GM20000 (cell line): Measurements from ENCODE around the gene PALLD.

Source experiments
- DNase-seq: peaks from one replicate; pipeline ENCODE4 v3.0.0; 2012; ENCODE audit warnings: low spot score
- TF ChIP-seq, protein P1 (sequence below): IDR thresholded peaks from 2 replicates; pipeline ENCODE4 v1.5.1; 2012; ENCODE audit warnings: mild to moderate bottlenecking, control low read depth; ENCODE audit errors: extremely low read depth, missing control alignments

PALLD gene

DNA sequence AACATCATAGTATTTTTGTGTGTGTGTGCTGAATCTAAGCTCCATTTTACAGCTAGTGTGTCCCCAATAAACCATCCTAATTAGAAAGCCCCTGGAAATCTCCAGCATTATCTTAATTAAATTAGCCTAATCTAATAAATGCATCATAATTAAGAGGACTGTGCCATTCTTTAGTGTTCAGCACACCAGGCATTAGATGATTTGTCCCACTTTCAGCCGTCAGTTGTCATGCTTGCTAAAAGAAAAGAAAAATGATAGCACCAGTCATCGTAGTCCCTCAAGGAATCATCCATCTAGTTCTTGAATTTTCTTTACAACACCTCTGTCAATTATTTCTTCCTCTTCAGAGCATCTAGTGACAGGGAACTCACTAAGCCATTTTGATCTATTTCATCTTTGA is 155.9 kb downstream of the PALLD start:
- TF ChIP-seq, protein P1, sequence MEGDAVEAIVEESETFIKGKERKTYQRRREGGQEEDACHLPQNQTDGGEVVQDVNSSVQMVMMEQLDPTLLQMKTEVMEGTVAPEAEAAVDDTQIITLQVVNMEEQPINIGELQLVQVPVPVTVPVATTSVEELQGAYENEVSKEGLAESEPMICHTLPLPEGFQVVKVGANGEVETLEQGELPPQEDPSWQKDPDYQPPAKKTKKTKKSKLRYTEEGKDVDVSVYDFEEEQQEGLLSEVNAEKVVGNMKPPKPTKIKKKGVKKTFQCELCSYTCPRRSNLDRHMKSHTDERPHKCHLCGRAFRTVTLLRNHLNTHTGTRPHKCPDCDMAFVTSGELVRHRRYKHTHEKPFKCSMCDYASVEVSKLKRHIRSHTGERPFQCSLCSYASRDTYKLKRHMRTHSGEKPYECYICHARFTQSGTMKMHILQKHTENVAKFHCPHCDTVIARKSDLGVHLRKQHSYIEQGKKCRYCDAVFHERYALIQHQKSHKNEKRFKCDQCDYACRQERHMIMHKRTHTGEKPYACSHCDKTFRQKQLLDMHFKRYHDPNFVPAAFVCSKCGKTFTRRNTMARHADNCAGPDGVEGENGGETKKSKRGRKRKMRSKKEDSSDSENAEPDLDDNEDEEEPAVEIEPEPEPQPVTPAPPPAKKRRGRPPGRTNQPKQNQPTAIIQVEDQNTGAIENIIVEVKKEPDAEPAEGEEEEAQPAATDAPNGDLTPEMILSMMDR = no peak
- DNase-seq = no peak

DNA sequence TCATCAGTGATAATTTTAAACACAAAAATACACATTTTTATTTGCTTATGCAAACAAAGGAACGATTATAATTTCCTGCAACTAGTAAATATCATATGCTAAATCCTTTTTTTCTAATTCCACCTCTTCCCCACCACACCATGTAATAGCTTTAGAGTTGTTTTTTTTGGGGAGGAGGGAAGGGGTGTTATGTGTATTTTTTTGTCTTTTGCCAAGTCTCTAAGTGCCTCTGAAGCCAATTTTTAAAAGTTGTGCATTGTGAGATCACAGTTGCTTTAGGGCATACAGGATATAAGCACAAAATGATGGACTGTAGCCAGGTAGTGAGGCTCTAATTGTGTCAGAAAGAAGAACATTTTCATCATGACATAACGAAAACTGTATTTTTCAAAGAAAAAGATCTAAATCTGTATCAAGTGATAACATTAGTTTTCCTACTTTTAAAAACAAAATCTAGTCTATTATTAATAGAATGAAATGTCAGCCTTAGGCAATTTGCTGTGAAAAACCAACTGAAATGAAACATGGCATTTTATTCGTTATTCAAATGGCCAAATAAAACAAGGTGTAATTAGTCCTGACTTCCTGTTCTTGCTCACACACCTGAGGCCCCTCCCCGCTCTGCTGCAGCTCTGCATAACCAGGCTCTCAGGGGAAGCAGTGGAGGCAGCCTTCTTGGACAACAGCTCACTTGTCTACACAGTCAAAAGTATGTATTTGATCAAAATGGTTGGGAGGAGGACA is 157.4 kb downstream of the PALLD start:
- TF ChIP-seq, protein P1 = no peak
- no peak for DNase-seq

DNA sequence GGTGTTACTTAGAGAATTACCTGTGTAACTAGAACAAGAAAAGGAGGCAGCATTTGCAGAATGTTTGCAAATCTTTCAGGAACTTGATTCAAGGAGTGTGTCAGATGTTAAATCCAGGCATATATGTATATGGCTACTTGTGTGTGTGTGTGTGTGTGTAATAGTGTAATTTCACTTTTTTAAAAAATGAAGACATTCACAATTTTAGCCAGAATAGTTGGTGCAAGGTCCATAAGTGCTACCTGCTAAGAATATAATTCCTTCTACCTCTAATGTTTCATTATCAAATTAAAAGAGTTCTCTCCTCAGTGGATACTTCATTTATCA is 158.0 kb downstream of the PALLD start:
- no peak for DNase-seq
- TF ChIP-seq, protein P1 = no peak

DNA sequence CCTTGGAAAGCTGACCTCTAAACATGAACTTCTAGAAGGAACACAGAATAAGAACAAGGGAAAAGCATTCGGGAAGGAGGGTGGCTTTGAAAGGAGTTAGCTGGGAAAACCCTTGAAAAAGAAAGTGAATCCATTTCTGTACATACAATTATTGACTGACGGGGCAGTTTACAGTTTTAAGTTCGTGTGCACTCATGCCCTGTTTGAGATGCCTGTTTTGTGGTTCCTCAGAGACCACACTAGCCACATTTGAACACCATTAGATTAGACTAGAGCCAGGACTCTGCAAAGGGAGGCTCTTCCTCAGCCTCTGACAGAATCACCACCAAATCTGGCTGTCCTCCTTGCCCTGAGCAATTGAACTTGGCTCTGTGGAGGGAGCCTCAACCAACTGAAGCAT is 158.3 kb downstream of the PALLD start:
- TF ChIP-seq, protein P1 = no peak
- no peak for DNase-seq

DNA sequence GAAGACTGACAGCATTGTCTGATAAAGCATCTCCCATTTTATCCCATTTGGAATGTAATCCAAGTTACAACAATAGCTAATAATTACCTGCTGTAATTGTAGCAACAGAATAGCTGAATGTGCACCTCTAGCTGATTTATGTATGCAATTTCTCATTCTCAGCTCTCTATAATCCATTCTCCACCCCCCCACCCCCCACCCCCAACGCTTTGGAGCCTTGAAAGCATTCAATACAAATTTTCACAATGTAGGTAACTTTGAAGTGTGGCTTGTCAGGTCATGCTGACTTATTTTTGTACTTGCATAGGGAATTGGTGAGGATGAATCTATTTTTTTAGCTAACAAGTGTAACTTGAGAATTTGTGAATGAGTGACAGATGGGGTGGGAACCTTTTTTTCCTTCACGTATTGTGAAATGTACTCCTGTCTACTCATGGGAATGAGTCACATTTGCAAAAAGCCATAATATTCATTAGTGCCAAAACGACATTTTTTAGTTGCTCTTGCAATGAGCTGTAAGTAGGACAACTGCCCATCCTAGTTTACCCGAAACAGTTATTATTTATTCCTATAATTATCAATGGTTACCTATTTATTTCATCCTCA is 159.3 kb downstream of the PALLD start:
- no peak for DNase-seq
- TF ChIP-seq, protein P1 = no peak

DNA sequence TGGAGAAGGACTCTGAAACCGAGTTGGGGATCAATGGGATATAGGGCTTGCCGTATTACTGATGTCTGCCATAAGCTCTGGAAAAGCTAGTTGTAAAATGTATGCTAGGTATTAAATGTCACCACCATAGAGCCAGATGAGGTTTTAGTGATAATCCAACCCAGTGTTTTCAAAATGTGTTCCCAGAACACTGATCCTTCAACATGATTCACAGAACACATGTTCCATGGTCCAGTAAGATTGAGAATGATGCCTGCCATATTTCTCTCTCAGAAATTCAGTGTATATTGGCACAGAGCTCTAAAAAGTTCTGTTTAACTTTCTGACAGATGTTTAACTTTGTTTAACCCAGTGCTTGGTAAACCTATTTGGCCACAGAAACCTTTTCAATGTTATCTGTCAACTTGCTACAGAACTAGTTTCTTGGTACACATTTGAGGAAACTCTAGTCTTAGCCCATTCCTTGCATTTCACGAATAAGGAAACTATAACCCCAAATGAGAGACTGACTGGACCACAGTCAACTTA is 160.2 kb downstream of the PALLD start:
- no peak for DNase-seq
- TF ChIP-seq, protein P1 = no peak

DNA sequence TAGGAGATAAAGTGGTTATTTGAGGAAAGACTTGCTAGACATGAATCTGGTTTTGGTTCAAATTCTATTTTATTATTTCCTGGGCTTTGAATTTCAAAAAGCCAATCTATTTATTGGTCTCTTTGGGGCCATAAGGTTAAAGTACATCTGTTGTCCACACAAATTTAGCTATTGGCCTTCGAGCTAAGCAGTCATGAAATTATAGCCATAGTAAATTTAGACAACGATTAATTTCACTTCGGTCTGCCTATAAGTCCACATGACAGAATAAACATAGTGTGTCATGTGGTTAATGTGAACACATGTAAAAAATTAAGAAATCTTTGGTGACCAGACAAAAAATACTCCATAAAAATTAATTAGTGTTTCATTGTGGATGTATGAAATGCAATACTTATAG is 161.9 kb downstream of the PALLD start:
- DNase-seq = no peak
- TF ChIP-seq, protein P1 = no peak
